ENCODE measurements around the gene SMCO4. TPM values are rescaled to one million over a fixed set of nuclear protein-coding genes. Genes with fewer than 3 reads are reported as not detected.
A peak's percentile ranks its signal among the peaks of the same experiment; 100 is the strongest.

Gene SMCO4
- total RNA-seq, 1 donor from 2014 or later: 35.1 TPM

DNA sequence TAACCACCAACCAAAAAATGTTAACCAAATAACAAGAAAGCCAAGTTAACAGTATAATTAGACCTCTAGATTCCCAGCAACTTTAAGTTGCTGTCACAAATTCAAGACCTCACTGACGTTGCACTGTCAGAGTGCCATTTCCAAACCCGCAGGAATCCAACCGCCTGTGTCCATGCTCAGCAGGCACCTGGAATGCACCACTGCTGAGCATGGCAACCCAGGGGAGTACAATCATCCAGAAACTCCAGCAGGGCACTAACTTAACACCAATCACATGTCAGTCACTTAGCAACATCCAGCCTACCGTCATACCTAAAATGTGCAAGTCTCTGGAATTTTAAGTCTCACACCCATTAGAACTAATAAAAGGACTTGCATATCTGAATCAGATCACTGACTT is 48.8 kb downstream of the SMCO4 start:
- peaks cover 29% of the 10 kb centered on the region for H3K4me1 Mint-ChIP-seq
- peaks cover 2% of the 10 kb centered on the region for H3K27me3 Mint-ChIP-seq (ENCODE audit: insufficient read depth, low read depth)
- no peak overlapping the region for H3K27ac ChIP-seq
- no peaks in the 10 kb centered on the region for H3K9me3 Mint-ChIP-seq
- no peaks in the 10 kb centered on the region for H3K36me3 ChIP-seq
- H3K4me2 ChIP-seq: peak overlapping the region; percentile 35
- peaks cover 38% of the 10 kb centered on the region for H3K4me1 ChIP-seq
- H3K27me3 ChIP-seq: no peaks in the 10 kb centered on the region
- H3K9ac ChIP-seq: no peak overlapping the region
- TF ChIP-seq, protein P1, sequence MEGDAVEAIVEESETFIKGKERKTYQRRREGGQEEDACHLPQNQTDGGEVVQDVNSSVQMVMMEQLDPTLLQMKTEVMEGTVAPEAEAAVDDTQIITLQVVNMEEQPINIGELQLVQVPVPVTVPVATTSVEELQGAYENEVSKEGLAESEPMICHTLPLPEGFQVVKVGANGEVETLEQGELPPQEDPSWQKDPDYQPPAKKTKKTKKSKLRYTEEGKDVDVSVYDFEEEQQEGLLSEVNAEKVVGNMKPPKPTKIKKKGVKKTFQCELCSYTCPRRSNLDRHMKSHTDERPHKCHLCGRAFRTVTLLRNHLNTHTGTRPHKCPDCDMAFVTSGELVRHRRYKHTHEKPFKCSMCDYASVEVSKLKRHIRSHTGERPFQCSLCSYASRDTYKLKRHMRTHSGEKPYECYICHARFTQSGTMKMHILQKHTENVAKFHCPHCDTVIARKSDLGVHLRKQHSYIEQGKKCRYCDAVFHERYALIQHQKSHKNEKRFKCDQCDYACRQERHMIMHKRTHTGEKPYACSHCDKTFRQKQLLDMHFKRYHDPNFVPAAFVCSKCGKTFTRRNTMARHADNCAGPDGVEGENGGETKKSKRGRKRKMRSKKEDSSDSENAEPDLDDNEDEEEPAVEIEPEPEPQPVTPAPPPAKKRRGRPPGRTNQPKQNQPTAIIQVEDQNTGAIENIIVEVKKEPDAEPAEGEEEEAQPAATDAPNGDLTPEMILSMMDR (IDR thresholded peaks at IDR 0.05): no peak
- TF ChIP-seq EZH2 (IDR thresholded peaks at IDR 0.05): no peak
- H4K20me1 ChIP-seq (ENCODE audit: low read depth): peaks cover 25% of the 10 kb centered on the region
- peaks cover 9% of the 10 kb centered on the region for H3K79me2 ChIP-seq (ENCODE audit: low read depth)
- H3K27ac Mint-ChIP-seq: peak overlapping the region; percentile 72
- no peak overlapping the region for H3K4me3 Mint-ChIP-seq
- no peak for DNase-seq (ENCODE audit: low spot score)
- H3K9me3 ChIP-seq (ENCODE audit: low read depth): no peaks in the 10 kb centered on the region
- no peak overlapping the region for H2AFZ ChIP-seq (replicated peaks)
- peaks cover 22% of the 10 kb centered on the region for H3K36me3 Mint-ChIP-seq
- peaks cover 4% of the 10 kb centered on the region for H3F3A ChIP-seq (ENCODE audit: low read depth)
- H3K4me3 ChIP-seq: no peak overlapping the region

DNA sequence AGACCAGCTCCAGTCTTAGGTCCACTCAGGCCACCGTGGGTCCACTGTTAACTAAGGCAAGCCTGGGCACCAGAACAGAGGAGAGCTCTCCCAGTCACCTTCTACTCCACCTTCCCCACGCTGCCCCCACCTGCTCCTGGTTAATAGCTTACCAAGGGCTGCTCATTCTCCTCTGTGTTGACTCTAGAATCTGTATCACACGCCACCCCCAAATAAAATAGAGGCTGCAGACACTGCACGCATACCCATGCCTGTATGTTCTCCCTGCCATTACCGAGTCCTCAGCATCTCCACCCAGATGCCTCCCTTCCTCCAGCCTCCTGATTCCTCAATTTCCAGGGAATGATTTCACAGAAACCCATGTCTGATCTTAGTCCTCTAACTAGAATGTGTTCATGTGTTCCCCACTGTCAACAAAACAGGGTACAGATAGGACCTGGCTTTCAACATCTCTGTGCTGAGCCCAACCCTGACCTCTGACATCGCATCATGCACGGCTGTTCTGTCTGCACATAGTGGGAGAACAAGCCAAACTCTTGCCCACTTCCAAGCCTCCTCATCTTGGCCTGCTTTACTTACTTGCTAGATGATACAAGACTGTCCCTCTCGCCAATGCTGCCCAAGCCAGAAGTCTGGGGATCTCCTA is 49.8 kb downstream of the SMCO4 start:
- Histone ChIP-seq H3K4me1 (peaks cover 33% of the 10 kb centered on the region), H3K27me3 (no peaks in the 10 kb centered on the region), H3K4me3 (no peak overlapping the region), H3K36me3 (no peaks in the 10 kb centered on the region), H3K4me2 (no peak overlapping the region), H2AFZ (replicated peaks) (no peak overlapping the region), H3K79me2 (ENCODE audit: low read depth) (peaks cover 9% of the 10 kb centered on the region), H3K9ac (no peak overlapping the region), H3K27ac (no peak overlapping the region), H3F3A (ENCODE audit: low read depth) (peaks cover 4% of the 10 kb centered on the region), H4K20me1 (ENCODE audit: low read depth) (peaks cover 33% of the 10 kb centered on the region), H3K9me3 (ENCODE audit: low read depth) (no peaks in the 10 kb centered on the region)
- TF ChIP-seq EZH2 (IDR thresholded peaks at IDR 0.05) (no peak), EZH2phosphoT487 (IDR thresholded peaks at IDR 0.05) (no peak)
- TF ChIP-seq, protein P1 (IDR thresholded peaks at IDR 0.05): no peak
- peaks cover 22% of the 10 kb centered on the region for H3K36me3 Mint-ChIP-seq
- H3K27me3 Mint-ChIP-seq (ENCODE audit: insufficient read depth, low read depth): peaks cover 2% of the 10 kb centered on the region
- DNase-seq (ENCODE audit: low spot score): no peak
- no peak overlapping the region for H3K4me3 Mint-ChIP-seq
- H3K27ac Mint-ChIP-seq: no peak overlapping the region
- H3K4me1 Mint-ChIP-seq: peaks cover 23% of the 10 kb centered on the region
- H3K9me3 Mint-ChIP-seq: no peaks in the 10 kb centered on the region

DNA sequence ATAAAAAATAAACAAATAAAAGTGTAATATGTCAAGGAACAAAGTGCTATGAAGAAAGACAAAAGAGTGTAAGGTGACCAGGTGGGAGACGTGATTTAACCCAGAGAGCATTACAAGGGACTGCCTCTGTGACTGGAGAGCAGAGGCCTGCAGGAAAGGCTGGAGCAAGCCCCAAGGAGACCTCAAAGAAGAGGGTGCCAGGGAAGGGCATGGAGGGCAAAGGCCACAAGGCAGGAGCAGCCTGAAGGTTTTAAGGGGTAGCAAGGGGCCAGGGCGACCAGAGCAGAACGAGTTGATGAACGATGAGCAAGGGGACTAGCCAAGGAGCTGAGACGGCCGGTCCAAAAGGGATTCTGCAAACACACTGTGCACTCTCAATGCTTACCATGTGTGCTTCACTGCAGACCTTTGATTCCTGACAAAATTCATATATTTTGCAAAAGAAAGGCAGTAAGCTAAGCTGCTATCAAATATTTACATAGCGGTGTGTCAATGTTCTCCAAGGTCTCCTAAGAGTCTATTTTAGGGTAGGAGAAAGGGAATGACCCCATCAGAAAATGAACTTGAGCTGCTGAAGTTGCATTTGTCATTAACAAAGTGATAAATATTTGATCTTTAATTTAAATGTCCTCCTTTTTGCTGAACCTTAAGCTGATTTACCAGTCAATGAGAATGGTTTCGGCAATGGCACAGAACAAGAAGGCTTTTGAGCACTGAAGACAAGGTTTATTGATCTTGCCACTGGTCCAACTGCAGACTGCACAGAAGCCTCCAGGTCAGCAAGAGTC is 50.5 kb downstream of the SMCO4 start:
- Histone ChIP-seq H3K4me3 (no peak overlapping the region), H3K36me3 (no peaks in the 10 kb centered on the region), H3K9me3 (ENCODE audit: low read depth) (no peaks in the 10 kb centered on the region), H3K27me3 (no peaks in the 10 kb centered on the region), H3K4me1 (peaks cover 37% of the 10 kb centered on the region), H3K4me2 (no peak overlapping the region), H3K27ac (no peak overlapping the region), H3K79me2 (ENCODE audit: low read depth) (peaks cover 9% of the 10 kb centered on the region), H2AFZ (replicated peaks) (no peak overlapping the region), H4K20me1 (ENCODE audit: low read depth) (peaks cover 38% of the 10 kb centered on the region), H3F3A (ENCODE audit: low read depth) (peaks cover under 1% of the 10 kb centered on the region), H3K9ac (no peak overlapping the region)
- no peaks in the 10 kb centered on the region for H3K9me3 Mint-ChIP-seq
- H3K27ac Mint-ChIP-seq: no peak overlapping the region
- no peak overlapping the region for H3K4me3 Mint-ChIP-seq
- peaks cover 23% of the 10 kb centered on the region for H3K4me1 Mint-ChIP-seq
- H3K36me3 Mint-ChIP-seq: peaks cover 22% of the 10 kb centered on the region
- no peak for TF ChIP-seq EZH2 (IDR thresholded peaks at IDR 0.05)
- TF ChIP-seq, protein P1 (IDR thresholded peaks at IDR 0.05): no peak
- H3K27me3 Mint-ChIP-seq (ENCODE audit: insufficient read depth, low read depth): peaks cover 2% of the 10 kb centered on the region
- DNase-seq (ENCODE audit: low spot score): no peak
